GM21447 (cell line): ENCODE results near the gene EXOC4.

Source experiments
- ATAC-seq: cut with Tn5 transposase; IDR thresholded peaks from one replicate; pipeline ENCODE4 v1.9.1; 2021; ENCODE audit not compliant: unreplicated experiment

The EXOC4 gene

DNA sequence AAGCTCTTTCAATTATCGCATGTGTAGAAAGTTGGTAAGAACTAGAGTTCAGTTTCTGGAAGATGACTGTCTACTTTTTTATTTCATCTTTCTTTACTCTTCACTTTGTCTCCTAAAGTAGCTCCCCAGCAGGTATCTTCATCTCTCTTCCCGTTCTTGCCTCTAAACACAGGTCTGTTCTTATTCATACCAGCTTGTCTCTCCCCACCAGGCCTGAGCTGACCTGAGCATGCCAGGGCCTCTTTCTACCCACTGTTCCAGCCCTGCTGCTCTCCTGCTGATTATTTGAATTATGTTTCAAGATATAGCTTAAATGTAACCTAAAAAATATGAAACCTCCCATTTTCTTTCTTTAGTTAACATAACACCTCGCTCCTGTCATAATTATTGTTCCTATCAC lies 488.2 kb downstream of the EXOC4 start:
- no peak for ATAC-seq

GRCh38 chr7:133741703-133742102 lies 488.8 kb downstream of the EXOC4 start:
- ATAC-seq, result no peak

DNA sequence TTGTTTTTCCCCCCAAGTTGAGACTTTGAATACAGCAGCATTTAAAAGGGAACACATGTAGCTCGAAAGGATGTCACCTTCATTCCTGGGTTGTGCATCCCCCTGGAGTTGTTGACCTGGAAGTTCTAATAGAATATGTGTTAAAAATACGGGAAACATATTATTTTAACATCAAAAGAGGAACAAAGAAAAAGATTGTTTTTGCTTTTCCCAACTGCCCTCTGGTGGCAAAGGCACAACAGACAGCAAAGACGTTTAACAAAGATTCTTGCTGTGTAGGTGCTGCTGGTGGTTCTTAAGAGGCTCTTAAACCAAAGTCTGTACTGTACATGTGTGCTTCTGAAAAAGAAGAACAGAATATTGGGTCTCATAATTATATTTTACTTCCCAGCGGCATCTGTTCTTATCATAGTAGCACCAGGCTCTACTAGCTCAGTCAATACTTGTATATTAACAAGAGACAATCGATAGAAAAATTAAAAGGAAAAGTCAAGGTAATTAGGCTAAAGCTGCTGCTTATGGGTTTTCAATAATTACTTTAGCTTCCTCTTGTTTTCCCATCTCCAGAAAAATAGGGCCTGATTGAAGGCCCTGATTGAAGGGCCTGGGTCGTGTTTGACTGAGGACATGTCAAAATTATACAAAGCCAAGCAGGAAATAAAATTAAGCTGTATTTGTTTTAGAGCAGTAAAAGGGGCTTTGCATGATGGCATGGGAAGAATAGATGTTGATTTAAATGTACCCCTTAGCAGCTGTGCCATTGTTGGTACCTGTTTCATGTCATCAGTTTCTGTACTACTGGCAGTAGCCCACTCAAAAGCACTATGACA lies 490.0 kb downstream of the EXOC4 start:
- ATAC-seq, result no peak

DNA sequence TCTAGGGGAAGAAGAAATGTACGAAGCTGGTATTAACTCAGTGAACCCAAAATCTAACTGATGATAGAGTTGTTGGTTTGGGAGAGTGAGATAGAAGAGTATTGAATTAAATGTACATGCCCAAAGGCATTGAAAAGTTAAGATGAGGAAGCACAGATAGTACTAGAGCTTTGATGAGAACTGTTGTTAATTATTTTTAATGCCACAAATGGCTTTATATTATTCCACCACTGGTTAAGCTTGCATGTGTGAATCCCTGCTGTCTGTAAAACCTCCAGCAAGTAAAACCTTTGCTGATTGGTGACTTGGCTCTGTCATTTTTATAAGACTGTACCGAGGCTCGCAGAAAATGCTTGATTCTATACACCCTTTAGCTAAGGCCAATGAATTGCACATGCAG lies 491.6 kb downstream of the EXOC4 start:
- ATAC-seq, result no peak

DNA sequence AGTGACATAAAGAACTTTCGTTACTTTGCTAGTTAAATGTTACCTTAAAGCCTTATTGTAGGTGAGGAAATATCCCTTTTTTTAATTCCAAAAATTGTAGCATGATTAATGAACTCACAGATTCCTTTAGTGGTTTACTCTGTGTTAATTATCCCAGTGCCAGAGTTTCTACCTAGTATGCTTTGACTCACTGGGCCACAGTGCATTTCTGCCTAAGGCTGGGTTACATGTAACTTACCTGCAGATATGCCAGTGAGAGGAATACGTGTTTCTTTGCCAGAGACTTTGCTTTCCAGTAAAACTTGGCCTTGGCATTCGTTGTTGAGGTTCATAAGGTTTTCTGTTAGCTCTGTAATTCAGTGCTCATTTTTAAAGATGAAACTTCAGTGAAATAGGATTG lies 493.4 kb downstream of the EXOC4 start:
- ATAC-seq, result no peak

- no peak for ATAC-seq
These were observed 494.0 kb downstream of the EXOC4 start for GRCh38 chr7:133746847-133747246.

GRCh38 chr7:133748443-133749407 lies 495.8 kb downstream of the EXOC4 start:
- no peak for ATAC-seq

DNA sequence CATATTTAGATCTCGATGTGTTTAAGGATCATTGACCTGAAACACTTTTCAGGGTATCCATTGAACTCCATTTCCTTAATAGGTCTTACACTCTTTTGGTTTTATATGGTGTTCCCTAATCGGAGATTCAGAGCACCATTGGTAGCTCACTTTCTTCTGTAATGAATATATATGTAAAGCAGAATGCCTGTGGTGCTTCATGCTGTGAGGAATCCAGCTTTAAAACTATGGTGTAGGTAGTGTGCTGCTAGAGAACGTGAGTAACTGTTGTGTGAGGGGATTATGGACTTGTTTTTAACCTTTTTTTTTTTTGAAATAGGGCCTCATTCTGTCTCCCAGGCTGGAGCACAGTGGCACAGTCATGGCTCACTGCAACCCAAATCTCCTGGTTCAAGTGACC lies 497.4 kb downstream of the EXOC4 start:
- no peak for ATAC-seq

DNA sequence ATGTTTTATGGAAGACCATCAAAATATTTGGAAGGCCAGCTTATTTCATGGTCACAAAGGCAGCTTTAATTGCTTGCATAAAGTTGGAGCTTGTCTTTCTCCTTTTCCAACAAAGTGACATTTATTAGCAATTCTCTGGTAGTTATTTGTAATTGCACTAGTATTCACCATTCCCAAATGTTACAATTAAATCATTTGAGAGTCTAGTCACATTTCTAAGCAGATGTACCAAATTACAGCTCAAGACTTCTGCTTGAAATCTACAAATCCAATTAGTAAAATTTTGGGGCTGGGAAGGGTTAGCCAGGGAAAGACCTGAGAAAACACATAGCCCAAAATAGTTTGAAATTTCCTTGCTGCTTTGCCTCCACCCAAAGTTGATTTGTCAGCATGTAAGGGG lies 498.2 kb downstream of the EXOC4 start:
- ATAC-seq, result no peak

GRCh38 chr7:133753513-133753912 lies 500.6 kb downstream of the EXOC4 start:
- no peak for ATAC-seq

- no peak for ATAC-seq
These were observed 501.8 kb downstream of the EXOC4 start for GRCh38 chr7:133754708-133755107.

- ATAC-seq, result no peak
These were observed 503.0 kb downstream of the EXOC4 start for GRCh38 chr7:133755901-133756300.

DNA sequence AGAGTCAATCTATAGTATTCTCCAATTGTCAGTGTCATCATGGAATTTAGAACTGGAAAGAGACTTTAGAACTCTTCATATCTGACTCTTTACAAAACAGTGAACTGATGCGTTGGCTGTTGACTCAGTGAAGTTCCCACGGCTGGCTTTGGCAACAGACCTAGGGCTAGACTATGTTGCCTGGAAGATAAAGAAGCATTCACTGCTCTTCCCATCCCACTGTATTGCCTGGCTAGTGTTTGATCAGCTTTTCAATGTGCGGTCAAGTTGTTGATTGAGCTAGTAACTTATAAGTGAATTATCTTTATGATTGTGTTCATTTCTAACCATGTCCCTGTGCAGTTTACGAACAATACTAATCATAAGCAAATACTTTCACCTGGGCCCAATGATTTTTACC lies 508.6 kb downstream of the EXOC4 start:
- no peak for ATAC-seq

DNA sequence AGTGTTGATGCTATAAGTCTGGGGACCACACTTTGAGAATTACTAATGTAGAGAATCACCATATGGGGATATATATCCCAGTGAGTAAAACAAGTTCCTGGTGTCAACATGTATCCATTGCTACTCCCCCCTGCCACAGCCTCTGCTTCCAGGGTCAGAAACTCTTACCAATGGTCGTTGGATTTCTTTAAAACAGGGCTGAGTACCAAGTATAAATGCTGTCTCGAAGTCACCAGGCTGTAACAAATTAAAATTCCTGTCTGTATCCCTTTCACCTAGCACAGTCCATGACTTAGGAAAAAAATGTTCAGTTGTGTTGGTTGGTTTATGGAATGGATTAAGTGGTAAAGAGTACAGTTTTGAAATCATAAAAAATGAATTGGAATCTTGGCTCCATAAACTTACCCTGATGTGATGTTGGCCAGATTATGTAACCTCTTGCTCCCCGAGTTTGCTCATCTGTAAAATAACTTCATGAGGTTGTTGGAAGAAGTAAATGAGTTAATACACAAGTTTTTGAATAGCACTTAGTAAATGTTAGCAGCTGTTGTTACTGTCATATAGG lies 510.3 kb downstream of the EXOC4 start:
- no peak for ATAC-seq

DNA sequence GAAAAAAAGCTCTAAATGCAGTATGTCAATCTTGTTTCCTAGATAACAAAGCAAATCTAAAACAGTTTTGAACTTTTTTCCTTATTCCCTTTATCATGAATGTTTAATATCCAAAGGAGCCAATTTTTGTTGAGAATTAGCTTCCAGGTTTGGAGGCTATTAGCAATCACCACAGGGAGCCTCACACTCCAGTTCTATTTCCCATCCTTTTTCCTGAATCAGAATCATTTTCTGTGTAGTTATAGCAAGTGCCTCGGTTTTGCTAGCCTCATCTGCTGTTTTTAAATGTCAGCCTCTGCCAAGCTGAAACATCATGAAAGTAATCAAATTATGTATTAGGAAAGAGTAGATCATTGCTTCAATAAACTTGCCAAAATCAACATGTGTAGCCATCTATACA lies 516.8 kb downstream of the EXOC4 start:
- no peak for ATAC-seq

GRCh38 chr7:133770863-133771492 lies 518.1 kb downstream of the EXOC4 start:
- ATAC-seq, result no peak

DNA sequence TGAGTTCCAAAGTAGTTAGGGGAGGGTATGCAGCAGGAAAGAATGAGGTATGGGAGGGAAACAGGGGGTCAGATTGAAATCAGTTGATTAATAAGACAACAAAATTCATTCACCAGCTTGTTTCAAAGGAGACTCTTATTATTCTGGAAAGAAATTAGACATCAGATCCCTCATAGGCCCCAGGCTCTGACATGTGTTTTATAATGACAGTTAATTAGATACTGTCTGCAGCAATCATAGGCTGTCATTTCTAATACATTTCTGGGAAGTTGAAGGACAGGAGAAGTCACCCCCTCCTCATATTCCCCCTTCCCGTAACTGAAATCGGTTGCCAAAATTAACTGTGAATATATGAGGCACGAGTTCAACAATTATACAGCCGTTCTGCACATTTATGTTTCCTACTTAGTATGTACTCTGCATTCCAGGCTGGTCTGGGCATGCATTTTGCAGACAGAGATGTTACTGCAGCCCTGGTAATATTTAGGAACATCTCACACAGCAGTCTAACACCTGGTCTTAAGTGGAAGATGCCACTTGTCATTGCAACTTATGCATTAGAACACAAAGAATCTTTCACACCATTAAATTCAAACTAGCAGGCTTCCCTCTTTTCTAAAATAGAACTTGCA lies 519.0 kb downstream of the EXOC4 start:
- no peak for ATAC-seq

- ATAC-seq, result no peak
These were observed 520.7 kb downstream of the EXOC4 start for GRCh38 chr7:133773601-133774000.

DNA sequence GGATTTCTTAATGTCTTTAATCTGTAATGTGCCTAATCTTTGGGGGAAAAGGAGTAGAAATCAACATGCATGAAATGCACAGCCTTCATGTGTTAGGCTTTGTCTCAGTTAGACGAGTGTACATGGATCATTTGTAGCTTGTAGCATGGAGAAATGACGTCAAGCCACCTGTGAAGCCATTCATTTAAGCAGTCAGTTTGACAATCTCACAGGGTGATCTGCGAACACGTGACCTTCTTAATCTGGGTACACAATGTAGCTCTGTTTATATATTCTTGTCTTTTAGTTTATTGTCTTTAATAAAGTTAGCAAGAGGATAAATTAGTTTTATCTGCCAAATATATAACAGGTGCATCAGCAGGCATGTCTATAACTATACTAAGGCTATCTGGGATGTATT lies 522.3 kb downstream of the EXOC4 start:
- no peak for ATAC-seq

DNA sequence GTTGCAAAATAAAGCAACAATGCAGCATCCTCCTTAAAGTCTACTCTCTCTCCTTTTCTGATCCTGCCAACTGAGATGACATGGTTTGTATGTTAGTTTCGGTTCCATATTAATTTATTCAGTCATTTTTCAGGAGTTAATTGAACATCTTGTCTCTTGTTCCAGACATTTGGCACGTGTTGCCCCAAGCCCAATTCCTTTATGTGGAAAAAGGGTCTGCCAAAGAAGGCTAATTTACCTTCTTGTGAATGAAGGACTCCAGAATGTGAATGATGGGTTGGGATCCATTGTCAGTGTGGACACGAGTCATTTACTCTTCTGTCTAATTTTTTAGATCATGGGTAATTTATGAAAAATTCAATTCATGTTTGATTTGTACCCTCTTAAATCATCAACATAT lies 523.4 kb downstream of the EXOC4 start:
- no peak for ATAC-seq

DNA sequence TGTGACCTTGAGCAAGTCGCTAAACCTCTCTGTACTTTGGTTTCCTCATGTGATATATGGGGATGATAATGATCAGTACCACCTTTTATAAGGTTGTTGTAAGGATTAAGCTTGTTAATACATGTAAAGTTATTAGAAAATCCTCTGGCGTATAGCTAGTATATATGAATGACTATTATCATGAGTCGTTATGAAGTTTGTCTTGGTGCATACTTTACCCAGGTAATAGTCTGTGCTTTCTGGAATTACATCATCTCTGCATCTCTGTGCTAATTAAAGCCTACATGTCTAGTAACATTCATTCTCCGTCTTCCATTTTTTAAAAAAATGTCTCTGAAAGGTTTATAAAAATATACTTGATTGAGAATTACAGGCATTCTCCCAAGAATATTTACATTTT lies 524.8 kb downstream of the EXOC4 start:
- ATAC-seq, result no peak
